Activated CD4-positive, CD25-positive, alpha-beta regulatory T cell treated with anti-CD3 and anti-CD28 coated beads, Interleukin-2, amount 50 U/mL, for 72 hours (primary cell): ENCODE measurements around the gene ST6GAL1.
A peak's percentile ranks its signal among the peaks of the same experiment; 100 is the strongest.
"Not testable (repeated sequence)": the region's sequence is repeated elsewhere in the genome, so short reads cannot be mapped to it uniquely, and the experiment has no call there.

Experiments used
- DNase-seq: peaks from one replicate; pipeline ENCODE4 v3.0.0; 2021

ST6GAL1 gene

DNA sequence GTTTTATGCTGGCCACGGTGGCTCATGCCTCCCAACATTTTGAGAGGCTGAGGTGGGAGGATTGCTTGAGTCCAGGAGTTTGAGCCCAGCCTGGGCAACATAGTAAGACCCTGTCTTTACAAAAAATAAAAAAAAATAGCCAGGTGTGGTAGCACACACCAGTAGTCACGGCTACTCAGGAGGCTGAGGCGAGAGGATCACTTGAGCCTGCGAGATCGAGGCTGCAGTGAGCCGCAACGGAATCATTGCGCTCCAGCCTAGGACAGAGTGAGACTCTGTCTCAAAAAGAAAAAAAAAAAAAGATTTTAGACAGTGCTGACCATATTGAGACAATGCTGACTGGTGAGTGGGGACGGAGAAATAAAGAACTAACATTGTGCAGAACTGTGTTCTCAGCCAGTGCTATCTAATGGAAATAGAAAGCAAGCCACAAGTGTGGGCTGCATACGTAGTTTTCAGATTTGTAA, 67.2 kb downstream of the ST6GAL1 start:
- DNase-seq = no peak

DNA sequence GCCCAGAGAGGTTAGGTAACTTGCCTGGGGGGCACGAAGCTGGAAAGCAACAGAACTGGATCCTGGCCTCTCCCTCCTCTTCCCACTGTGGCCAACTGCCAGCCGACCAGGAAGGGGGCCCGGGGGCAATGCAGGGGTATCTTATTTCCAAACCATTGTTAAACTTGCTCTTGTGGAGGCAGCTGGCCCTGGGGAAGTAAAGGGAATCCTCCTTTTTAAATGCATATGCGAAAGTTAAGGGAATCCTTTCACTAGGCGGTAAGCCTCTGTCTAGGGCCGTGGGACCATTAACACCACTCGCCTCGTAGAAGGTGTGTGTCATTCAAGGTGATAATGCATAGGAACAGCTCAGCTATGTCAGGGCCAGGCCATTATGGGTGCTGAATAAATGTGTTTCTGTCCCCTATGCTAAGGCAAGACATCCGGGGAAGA, 68.6 kb downstream of the ST6GAL1 start:
- no peak for DNase-seq

DNA sequence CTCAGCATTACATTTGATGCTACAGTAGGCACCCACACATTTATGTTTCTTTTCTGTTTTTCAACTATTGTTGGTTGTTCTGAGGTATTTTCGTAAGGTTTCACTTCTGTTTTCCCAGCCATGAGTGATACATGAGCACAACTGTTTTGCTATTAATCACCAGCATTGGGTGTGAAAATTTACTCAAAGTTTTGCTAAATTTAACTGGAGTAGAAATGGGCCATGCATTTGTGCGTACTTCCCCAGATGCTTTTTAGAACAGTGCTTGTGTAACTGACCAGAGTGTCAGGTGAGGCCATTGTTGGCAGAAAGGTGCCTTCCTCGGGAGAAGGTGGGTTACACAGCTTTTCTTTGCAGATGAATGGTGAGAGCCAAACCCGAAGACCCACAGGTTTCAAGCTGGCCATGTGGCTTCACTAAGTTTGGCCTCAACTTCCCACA, 70.4 kb downstream of the ST6GAL1 start:
- DNase-seq = peak; percentile 37

DNA sequence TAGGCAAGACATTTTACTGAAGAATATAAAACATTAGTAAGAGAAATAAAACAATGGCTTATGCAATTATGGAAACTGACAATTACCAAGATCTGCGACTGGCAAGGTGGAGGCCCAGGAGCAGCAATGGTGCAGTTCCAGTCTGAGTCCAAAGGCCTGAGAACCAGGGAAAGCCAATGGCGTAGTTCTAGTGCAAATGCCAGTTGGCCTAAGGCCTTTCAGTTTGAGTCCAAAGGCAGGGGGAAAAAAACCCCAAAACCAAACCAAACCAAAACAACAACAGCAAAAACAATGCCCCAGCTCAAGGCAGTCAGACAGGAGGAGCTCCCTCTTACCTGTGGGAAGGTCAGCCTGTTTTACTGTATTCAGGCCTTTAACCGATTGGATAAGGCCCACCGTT, 72.6 kb downstream of the ST6GAL1 start:
- no peak for DNase-seq

DNA sequence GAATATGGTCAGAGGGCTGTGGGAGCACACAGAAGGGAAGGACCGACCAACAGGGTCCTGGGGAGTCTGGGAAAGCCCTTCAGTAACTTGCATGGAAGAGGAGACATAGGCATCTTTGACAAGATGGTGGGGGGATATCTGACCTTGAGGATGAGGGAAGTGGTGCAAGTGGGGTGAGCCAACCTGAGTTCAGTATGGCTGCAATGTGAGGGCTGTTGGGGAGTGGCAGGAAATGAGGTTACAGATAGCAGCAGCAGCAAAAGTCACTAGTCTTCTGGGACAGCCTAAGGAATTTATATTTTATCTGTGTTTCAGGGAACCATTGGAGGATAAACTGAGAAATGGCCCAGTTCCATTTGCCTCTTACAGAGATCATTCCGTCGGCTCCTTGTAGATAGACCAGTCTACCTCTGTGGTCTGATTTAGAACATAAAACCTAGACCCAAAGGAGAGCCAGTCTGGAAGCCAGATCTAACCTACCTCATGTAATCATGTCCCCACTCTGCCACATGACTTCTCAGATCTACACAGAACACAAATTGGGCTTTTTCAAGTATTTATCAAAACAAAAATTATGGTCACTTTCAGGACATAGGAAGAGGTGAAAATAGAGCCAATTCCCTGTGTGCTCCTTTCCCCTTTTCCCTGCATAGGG, 75.6 kb downstream of the ST6GAL1 start:
- DNase-seq = no peak

DNA sequence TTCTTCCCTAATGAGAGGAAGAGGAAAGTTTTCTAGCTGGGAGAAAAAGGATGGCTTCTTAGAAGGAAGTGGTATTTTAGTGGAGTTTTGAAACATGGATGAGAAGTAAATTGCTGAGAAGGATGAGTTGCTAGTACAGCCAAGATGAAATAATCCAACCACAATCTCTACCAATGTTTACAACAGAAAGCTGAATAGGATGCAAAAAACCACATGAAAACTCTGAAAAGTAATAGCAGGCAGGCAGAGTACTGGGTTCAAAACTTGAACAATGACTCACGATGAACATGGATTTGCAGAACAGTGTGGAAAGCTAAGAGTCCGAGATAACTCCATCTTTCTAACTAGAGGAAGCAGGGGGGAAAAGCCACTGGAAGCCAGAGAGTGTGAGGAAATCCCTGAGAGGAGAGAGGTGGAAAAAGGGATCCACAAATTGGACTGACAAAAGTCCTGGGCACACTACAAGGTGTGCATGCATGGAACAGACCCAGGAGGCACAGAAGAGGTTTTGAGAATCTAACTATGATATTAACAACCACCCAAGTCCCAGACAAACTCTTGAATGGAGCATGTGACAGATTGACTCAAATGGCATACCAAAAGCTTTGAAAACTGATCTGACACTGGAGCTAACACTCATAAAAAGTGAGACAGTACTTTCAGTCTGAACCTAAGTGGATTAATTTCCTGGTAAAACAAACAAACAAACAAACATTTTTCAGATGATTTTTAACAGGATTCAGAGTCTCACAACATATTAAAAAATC, 76.7 kb downstream of the ST6GAL1 start:
- no peak for DNase-seq

DNA sequence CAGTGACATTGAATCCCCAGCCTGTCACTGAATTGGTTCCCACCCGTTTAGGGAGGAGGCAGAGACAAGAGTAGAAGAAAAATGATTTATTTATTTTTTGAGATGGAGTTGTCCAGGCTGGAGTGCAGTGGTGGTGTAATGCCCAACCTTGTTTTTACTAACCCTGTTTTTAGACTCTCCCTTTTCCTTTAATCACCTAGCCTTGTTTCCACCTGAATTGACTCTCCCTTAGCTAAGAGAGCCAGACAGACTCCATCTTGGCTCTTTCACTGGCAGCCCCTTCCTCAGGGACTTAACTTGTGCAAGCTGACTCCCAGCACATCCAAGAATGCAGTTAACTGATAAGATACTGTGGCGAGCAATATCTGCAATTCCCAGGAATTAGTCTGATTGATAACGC, 80.1 kb downstream of the ST6GAL1 start:
- not testable (repeated sequence) for DNase-seq

DNA sequence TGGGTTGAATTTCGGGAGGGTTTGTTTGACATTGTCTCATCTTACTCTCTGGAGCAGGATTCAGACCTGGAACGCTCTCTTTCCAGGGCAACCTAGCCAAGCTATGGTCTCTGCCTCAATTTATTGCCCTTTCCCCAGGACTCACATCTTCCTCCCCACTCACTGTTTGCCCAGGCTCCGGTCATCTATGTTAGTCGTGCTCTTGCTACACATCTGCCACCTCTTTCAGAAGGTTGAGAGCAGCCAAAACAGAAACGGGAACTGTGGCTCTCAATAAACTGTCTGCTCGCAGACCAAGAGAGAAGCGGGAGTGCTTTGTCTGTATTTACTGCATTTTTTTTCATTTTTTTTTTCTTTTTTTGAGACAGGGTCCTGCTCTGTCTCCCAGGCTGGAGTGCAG, 81.6 kb downstream of the ST6GAL1 start:
- no peak for DNase-seq

DNA sequence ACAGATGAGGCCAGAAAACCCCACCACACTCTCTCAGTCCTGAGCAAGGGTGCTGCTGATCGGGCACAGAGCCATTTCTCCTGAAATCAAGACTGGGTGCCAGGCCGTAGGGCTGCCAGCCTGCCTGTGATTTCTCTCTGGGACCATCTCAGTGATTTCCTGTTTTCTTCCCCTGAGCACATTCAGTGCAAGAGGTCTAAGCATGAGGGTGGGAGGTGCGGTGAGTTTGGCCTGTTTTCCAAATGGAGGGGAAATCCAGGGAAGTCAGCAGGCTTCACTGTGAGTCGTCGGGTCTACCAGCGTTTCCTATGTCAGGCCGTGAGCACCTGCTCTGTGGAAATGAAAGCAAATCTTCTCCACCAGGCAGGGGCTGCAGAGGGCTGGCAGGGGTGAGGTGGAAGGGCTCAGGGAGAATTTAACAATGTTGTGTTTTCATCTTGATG, 82.3 kb downstream of the ST6GAL1 start:
- DNase-seq = peak; percentile 42

DNA sequence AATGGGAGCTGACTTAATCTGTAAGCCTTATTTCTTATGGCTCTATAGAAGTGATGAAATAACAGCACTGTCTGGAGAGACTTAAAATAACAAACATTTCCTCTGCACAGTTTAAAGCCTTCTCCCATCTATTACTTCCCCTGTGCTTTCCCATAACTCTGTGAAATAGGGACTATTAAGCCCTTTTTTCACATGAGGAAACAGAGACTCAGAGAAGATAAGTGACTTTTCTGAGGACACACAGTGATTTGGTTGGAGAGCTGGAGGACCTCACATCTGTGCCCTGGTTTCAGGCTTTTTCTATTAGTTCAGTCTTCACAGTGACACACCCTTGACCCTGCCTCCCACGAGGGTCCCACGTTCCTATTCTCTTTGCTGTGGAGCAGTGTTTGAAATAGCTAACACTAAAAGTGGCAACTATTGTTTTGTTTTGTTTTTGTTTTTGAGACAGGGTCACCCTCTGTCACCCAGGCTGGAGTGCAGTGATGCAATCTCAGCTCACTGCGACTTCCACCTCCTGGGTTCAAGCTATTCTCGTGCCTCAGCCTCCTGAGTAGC, 82.9 kb downstream of the ST6GAL1 start:
- no peak for DNase-seq

DNA sequence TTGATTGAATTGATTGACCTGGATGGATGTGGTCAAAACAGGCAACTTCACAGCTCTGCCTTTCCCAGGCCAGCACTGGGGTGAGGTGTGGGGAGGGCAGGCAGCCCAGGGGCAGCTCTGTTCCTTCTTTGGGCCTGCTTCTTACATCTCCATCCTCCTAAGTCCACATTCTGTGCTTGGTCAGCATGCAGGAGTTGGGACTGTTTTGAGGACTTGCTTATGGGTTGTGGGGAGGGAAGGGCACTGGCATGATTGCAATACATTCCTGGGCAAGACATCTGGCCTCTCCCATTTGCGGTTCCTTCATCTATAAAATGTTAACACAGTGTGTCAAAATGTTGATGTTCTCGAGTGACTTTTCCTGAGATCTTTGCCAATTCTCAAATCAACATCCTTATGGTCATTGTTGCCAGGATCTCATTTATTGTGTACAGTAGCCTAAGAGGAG, 84.1 kb downstream of the ST6GAL1 start:
- no peak for DNase-seq

DNA sequence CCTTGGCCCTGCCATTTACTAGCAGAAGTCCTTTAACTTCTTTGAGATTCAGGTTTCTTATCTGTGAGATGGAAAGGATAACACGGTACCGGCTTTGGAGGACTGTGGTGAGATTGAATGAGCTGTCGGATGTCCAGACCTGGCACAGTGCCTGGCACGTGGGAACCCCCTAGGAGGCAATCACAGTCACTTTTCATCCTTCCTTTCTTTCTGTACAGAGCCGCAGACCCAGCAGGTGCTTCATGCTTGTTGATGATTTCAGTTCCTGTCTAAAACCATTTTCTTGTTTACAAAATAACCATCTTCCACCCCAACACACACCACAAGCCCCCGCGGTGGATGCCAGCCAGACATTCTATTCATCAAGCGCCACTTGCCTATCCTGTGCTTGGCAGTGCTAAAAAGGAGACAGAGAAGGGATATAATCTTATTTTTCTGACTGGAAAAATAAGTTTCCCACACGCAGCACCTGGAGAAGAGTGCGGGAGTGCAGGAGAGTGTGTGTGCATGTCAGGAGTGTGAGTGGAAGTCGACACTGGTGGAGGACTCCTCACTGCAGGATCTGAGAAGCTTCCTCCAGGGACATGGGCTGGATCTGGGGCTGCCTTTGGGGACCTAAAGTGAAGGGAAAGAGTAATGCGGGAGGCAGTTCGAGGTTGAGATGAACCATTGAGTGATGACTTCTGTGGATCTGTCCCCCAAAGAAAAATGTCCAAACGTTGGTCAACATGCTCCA, 85.7 kb downstream of the ST6GAL1 start:
- DNase-seq = no peak

DNA sequence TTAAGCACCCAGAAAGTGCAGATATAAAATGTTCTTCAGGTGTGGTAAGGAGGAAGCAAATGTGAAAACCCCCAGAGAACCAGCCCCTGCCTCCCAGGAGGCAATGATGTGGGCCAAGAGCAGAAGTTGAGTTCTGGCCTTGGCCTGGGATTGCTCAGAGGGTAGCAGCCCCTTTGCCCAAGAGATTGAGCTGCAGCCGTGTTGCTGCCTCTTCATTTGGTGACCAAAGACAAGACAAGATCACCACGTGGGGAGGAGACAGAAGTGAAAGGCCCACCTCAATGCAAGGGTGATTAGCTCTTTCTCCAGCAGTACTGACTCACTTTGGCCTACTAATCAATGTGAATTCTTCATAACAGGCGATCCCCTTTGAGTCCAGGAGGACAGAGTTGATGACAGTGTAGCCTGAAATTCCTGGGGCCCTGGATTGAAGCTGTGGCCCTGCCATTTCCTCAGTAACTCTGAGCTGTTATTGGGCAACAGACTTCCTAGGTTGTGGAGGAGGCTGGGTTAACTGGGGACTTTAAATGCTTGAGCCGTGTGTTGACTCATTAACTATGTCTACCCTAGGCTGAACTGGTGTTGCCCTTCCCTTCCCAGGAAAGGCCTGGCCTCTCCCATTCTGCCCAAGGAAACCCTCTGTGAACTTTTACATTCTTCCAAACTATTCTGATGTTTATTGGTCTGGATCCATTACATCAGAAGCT, 86.5 kb downstream of the ST6GAL1 start:
- DNase-seq = no peak

DNA sequence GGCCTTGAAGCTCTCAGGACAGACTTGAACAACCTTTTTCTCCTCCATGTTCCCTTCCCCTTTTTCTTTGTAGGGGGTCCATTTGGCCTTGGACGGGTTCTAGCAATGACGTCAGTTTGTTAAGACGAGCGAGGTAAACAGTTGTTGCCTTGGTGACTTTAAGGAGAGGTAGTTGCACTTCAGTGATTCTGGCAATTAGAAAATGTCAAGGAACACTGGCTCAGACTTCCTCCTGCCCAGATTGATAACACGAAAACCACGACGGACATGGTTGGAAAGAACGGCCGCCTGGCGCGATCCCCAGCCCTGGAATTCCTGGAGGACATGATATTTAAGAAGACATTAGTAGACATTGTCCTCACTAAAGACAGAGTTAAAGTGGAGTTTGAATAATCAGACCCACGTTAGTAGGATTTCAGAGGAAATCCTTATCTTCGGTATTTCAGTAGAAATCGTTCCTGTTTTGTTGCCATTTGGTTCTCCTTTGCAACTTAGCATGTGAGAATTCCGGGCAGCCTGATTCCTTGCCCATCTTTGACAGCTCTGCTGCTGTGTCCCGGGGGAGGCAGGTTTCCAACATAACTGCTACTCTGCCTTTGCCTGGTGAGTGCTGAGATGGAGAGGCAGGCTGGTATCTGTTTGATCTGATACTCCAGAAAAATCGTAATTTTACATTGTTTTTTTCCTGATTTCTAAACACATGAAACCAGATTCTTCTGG, 87.3 kb downstream of the ST6GAL1 start:
- no peak for DNase-seq

DNA sequence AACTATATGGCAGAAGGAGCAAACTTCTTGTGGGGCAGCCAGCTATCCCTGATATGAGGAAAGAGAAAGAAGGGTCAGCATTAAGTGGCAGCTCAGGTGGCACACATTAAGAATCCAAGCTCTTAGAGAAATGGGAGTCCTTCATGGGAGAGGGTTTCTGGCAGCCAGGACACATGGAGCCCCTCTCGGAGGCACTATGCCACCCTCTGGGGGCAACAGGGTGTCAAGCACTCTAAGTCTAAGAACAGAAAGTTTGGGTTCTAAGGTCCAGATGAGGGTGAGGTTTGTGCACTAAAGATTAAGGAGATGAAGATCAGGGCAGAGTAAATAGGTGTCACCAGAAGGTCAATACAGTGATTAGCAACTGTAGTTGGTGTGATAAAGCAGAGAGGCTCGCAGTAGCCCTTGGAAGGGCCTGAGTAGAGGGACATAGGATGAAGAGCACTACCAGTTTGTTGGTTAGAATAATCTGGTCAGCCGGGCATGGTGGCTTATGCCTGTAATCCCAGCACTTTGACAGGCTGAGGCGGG, 89.3 kb downstream of the ST6GAL1 start:
- no peak for DNase-seq

DNA sequence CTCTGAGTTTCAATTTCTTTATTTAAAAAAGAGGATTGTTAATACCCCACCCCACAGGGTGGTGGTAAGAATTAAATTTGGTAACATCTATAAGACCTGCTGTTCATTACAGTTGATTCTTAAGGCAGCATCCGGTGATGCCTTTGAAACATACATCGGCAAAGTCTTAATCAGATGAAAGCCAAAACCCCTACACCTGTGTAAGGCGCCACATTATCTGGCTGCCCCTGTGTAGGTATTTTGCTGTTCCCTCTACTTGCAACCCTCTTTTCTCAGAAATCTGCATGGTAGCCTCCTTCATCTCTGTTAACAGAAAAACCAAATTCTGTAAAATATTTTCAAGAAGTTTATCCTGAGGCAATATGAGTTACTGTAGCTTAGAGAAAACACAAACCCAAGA, 90.0 kb downstream of the ST6GAL1 start:
- no peak for DNase-seq

DNA sequence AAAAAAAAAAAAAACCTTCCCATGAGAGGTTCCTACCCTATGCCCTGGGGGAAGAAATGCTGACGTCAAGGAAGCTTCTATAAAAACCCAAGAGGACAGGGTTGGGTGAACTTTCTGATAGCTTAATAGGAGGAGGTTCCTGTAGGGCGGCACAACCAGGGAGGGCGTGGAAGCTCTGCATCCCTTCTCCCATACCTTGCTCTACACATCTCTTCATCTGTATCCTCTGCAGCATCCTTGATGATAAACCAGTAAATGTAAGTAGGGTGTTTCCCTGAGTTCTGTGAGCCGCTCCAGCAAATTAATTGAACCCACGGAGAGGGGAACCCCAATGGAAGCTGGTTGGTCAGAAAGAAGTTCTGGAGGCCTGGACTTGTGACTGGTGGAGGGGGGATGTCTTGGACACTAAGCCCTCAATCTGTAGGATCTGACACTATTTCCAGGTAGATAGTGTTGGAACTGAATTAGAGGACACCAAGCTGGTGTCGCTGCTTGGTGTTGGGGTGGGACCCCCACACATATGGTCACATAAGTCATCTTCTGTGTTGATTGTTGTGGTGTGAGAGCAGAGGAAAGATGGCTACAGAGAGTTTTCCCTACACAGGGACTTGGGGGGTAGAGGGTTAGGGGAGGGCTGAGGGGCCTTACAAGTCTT, 91.5 kb downstream of the ST6GAL1 start:
- DNase-seq = no peak

DNA sequence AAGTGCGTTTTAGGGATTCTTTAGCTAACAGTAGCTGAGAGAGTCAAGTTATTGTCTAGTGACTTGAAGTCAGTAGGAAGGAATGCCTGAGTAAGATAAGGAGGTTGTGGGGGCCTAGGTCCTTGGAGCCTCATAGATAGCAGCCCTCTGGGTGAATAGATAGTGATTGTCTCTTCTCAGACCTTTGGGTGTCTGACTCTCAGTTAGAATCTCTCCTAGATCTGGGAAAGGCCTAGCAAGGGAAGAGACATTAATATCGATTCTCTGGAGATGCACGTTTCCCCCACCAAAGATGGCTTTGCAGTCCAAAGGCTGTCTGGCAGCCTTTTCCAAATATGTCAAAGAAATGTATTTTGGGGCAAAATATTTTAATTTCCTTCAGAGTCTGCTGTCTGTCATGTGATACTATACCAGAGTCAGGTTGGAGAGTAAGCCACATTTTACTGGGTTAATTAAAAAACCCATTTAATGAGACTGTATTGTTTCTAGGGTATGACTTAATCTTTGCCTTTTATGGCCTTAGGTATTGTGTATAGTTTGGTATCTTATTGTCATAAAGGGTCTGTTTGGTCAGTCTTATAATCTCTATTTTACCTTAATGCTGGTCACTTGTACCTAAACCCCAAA, 92.2 kb downstream of the ST6GAL1 start:
- DNase-seq = no peak

DNA sequence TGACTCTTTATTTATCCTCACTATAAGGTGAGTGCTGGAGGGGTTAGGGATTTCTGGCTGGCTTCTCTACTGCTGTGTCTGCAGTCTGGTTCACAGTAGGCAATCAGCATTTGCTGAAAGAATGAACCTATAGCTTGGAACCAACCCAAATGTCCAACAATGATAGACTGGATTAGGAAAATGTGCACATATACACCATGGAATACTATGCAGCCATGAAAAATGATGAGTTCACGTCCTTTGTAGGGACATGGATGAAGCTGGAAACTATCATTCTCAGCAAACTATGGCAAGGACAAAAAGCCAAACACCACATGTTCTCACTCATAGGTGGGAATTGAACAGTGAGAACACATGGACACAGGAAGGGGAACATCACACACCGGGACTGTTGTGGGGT, 93.0 kb downstream of the ST6GAL1 start:
- DNase-seq = not testable (repeated sequence)

DNA sequence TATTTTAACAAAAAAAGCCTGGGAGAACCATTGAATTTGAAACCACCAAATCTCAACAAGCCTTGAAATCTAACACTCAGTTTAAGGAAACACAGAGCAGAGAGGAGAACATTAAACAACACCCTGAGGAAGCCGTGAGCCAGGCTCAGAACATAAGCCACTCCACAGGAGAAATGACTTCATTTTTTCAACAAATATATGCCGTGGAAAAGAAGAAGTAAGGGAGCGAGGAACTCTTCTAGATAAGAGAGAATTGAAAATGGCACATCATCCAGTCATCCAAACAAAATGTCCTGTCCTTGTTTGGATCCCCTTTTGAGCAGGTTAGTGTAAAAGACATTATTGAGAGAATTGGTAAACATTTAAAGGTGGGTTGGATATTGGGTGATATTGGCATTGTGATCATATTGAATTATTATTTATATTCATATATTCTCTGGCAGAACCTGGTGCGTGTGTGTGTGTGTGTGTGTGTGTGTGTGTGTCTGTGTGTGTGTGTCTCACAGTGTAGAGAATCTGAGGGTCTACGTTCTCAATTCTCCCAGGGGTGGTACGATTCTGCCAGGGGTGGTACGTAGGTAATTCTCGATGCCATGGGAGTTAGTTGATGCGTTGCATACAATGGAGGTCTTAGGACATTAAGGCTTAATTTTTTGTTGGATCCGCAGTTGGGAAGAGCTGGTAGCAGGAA, 94.4 kb downstream of the ST6GAL1 start:
- DNase-seq = no peak
